ENCODE measurements around the gene TAF1.
A peak's percentile ranks its signal among the peaks of the same experiment; 100 is the strongest.
"Not testable (repeated sequence)": the region's sequence is repeated elsewhere in the genome, so short reads cannot be mapped to it uniquely, and the experiment has no call there.

TAF1 gene

DNA sequence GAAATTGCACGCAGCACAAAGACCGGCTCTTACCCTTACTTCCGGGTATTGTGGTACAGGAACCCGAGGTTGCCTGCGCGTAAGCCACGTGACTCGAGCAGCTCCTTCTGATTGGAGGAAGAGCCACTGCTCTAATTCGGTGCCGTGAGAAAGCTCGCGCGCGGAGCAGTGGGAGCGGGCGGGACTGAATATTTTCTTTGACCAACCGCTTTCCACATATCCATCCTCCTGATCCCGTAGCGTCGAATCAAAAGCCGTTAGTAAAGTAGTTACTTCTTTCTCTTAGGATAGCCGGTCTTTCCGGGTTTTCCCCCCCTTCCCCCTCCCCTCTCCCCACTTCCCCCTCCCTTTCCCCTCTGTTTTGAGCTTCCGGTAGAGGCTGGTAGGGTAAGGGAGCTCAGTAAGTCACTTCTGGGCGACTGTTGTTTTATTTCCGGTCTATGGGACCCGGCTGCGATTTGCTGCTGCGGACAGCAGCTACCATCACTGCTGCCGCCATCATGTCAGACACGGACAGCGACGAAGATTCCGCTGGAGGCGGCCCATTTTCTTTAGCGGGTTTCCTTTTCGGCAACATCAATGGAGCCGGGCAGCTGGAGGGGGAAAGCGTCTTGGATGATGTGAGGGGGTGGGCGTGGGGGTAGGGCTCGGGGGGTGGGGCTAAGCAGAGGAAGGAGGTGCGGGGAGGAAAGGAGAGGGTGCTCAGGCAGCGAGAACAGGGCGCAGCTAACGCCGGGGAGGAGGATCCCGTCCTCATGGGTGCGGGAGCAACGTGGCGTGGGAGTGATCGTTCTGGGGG lies at the start of gene TAF1:
TAF1 (plus strand) TSS at position 483 of the 799 bp plus-strand sequence; CDS start at position 501, 18 bp downstream.
- TF ChIP-seq ZNF274 (IDR thresholded peaks at IDR 0.05; ENCODE audit: low read depth, low read length): no peak
- H3K4me3 ChIP-seq (ENCODE audit: low read length): peak within 1 kb of the TSS; percentile 86

GRCh38 chrX:71316959-71317358 lies 49.2 kb upstream of the TAF1 start:
- H3K4me3 ChIP-seq (ENCODE audit: low read length): not testable (repeated sequence)

DNA sequence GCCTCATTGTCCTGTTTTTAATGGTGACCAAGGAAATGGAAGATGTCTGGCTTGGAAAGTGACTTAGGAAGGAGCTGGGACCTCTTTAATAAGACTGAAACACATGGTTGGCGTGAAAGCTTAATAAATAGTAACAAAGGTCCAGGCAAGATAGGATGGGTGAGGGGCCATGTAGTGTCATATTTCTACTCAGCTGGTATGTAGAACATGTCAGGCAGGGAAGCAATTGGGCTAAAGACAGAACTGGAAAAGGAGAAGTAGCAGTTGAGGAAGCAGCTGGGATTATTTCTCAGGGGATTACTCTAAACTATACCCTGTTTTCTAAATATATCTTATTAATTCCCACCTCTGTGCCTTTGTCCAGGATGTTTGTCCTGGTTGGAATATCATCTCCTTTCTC lies 46.0 kb upstream of the TAF1 start:
- no peak overlapping the region for H3K4me3 ChIP-seq (ENCODE audit: low read length)
- TF ChIP-seq ZNF274 (IDR thresholded peaks at IDR 0.05; ENCODE audit: low read depth, low read length): no peak

DNA sequence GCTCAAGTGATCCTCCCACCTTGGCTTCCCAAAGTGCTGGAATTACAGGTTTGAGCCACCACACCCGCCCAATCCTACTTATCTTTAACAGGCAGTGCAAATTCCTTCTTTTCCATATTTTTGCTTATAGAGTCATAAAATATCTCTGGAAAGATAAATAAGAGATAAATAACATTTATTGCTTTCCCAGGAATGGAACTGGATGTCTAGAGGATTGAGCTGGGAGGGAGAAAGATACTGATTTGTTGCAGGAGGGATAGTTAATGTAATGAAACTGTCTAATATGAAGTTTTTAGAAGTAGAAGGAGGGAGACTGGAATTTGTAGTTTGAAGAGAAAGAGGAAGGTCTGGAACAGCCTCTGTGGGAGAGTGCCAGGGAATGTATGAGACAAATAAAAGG lies 44.4 kb upstream of the TAF1 start:
- no peak overlapping the region for H3K4me3 ChIP-seq (ENCODE audit: low read length)
- no peak for TF ChIP-seq ZNF274 (IDR thresholded peaks at IDR 0.05; ENCODE audit: low read depth, low read length)

DNA sequence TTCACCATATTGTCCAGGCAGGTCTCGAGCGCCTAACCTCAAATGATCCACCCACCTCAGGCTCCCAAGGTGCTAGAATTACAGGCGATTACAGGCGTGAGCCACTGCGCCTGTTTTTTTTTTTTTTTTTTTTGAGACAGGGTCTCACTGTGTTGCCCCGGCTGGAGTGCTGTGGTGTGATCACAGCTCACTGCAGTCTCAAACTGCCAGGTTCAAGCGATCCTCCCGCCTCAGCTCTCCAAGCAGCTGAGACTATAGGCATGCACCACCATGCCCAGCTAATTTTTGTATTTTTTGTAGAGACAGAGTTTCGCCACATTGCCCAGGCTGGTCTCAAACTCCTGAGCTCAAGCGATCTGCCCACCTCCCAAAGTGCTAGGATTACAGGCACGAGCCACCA lies 41.7 kb upstream of the TAF1 start:
- not testable (repeated sequence) for H3K4me3 ChIP-seq (ENCODE audit: low read length)

DNA sequence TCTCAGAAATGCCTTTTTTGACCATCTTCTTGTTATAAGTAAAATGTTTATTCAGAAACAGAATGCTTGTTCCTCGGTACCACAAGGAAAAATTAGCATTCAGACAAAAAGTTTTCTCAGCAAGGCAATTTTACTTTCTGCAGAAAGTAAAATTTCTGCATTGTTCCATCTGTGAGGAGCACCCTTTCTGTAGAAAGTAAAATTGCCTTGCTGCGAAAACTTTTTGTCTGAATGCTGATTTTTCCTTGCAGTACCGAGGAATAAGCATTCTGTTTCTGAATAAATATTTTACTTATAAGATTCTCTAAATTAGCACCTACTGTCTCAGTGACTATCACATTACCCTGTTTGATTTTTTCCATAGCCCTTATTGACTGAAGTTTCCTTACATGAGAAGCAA lies 39.8 kb upstream of the TAF1 start:
- TF ChIP-seq ZNF274 (IDR thresholded peaks at IDR 0.05; ENCODE audit: low read depth, low read length): no peak
- no peak overlapping the region for H3K4me3 ChIP-seq (ENCODE audit: low read length)

DNA sequence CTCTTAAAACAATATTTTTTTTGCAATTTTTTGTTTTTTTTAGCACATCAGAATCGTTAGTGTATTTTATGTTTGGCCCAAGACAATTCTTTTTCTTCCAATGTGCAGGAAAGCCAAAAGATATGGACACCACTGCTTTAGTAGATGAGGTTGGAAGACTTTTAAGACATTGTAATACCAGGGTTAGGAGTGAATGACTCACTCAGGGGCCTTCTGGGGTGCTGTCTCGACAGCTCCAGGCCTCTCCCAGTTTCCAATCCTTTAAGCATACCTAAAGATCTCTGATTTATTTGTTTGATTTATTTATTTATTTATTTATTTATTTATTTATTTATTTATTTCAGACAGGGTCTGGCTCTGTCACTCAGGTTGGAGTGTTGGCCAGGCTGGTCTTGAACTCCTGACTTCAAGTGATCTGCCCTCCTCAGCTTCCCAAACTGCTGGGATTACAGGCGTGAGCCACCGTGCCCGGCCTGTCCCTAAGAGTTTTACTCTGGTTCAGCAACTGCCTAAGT lies 16.9 kb upstream of the TAF1 start:
- H3K4me3 ChIP-seq (ENCODE audit: low read length): not testable (repeated sequence)

DNA sequence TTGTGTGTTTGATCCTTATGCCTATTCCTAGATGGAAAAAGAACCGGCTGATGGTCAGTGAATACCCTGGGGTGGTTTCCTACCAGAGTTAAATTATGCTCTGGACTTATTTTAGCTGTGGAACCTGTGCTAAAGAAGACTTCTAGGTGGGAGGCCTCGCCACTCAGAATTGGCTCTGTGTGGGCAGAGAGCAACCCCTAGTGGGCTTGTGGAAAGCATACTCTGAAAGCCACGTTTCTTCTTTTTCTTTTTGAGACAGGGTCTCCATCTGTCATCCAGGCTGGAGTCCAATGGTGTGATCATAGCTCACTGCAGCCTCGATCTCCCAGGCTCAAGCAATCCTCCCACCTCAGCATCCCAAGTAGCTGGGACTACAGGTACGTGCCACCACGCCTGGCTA lies 16.3 kb upstream of the TAF1 start:
- not testable (repeated sequence) for H3K4me3 ChIP-seq (ENCODE audit: low read length)

- H3K4me3 ChIP-seq (ENCODE audit: low read length): not testable (repeated sequence)
Measured at GRCh38 chrX:71352439-71352838, 13.7 kb upstream of the TAF1 start.

- no peak overlapping the region for H3K4me3 ChIP-seq (ENCODE audit: low read length)
- no peak for TF ChIP-seq ZNF274 (IDR thresholded peaks at IDR 0.05; ENCODE audit: low read depth, low read length)
Measured at GRCh38 chrX:71364221-71364620, 1.9 kb upstream of the TAF1 start.

- H3K4me3 ChIP-seq (ENCODE audit: low read length): peak overlapping the region; percentile 86
- no peak for TF ChIP-seq ZNF274 (IDR thresholded peaks at IDR 0.05; ENCODE audit: low read depth, low read length)
Measured at GRCh38 chrX:71365356-71365874, 742 bp upstream of the TAF1 start.

GRCh38 chrX:71366674-71367256 lies 608 bp downstream of the TAF1 start:
- peak overlapping the region; percentile 77 for H3K4me3 ChIP-seq (ENCODE audit: low read length)
- TF ChIP-seq ZNF274 (IDR thresholded peaks at IDR 0.05; ENCODE audit: low read depth, low read length): no peak

GRCh38 chrX:71367396-71367795 lies 1.2 kb downstream of the TAF1 start:
- no peak for TF ChIP-seq ZNF274 (IDR thresholded peaks at IDR 0.05; ENCODE audit: low read depth, low read length)
- peak overlapping the region; percentile 77 for H3K4me3 ChIP-seq (ENCODE audit: low read length)

- H3K4me3 ChIP-seq (ENCODE audit: low read length): no peak overlapping the region
- no peak for TF ChIP-seq ZNF274 (IDR thresholded peaks at IDR 0.05; ENCODE audit: low read depth, low read length)
Measured at GRCh38 chrX:71372388-71372787, 6.2 kb downstream of the TAF1 start.

- no peak overlapping the region for H3K4me3 ChIP-seq (ENCODE audit: low read length)
- TF ChIP-seq ZNF274 (IDR thresholded peaks at IDR 0.05; ENCODE audit: low read depth, low read length): no peak
Measured at GRCh38 chrX:71378732-71379131, 12.6 kb downstream of the TAF1 start.

- H3K4me3 ChIP-seq (ENCODE audit: low read length): not testable (repeated sequence)
Measured at GRCh38 chrX:71391725-71392124, 25.6 kb downstream of the TAF1 start.

All from GM08714 (cell line).